Stomach (tissue), 9 donors: Measurements from ENCODE around the gene PRPS1. TPM values are rescaled to one million over a fixed set of nuclear protein-coding genes. Genes with fewer than 3 reads are reported as not detected.
"Not testable (repeated sequence)": the region's sequence is repeated elsewhere in the genome, so short reads cannot be mapped to it uniquely, and the experiment has no call there.

Experiments used
- DNase-seq, 2 donors: peaks; one replicate each; pipeline versions ENCODE4 v3.0.0 to v3.0.0-alpha.2; 2013 to 2019
- H3K27ac ChIP-seq, 5 donors: fragments of 200-600 bp in 4 of 5; sonication (generic) in 4 of 5; one replicate each; pipeline ENCODE4 v1.5.1; 2013 to 2019; ENCODE audit warnings: mild to moderate bottlenecking in 1 of 5, moderate library complexity in 1 of 5
- H3K27me3 ChIP-seq, 3 donors: fragments of 200-600 bp; sonication (generic); one replicate each; pipeline ENCODE4 v1.5.1; 2017 to 2019; ENCODE audit warnings: mixed run types in 1 of 3
- H3K36me3 ChIP-seq, 4 donors: fragments of 200-600 bp; sonication (generic); 1 replicate in 3 of 4; 2 replicates in 1 of 4; pipeline ENCODE4 v1.5.1; 2016 to 2019
- H3K4me1 ChIP-seq, 4 donors: fragments of 200-600 bp; sonication (generic); one replicate each; pipeline ENCODE4 v1.5.1; 2016 to 2019
- H3K4me3 ChIP-seq, 4 donors: fragments of 200-600 bp; sonication (generic) in 3 of 4; one replicate each; pipeline ENCODE4 v1.5.1; 2016 to 2019; ENCODE audit warnings: mild to moderate bottlenecking in 1 of 4
- H3K9me3 ChIP-seq, 4 donors: fragments of 200-600 bp; sonication (generic); one replicate each; pipeline ENCODE4 v1.5.1; 2016 to 2019
- CTCF ChIP-seq, 7 experiments: fragments of 450-650 bp in 4 of 7; fragments of 200-600 bp in 3 of 7; sonication (generic) in 3 of 7; IDR thresholded peaks; one replicate each; pipeline ENCODE4 v1.5.1; 2016 to 2019; ENCODE audit warnings: antibody characterized with exemption in 7 of 7, control low read depth in 2 of 7, mild to moderate bottlenecking in 1 of 7
- EP300 ChIP-seq: sonication (generic); formaldehyde crosslinking; IDR thresholded peaks from one replicate; pipeline ENCODE4 v1.6.1; 2017; ENCODE audit warnings: antibody characterized with exemption
- POLR2A ChIP-seq, 4 donors: fragments of 450-650 bp; IDR thresholded peaks; one replicate each; pipeline ENCODE4 v1.6.1; 2016; ENCODE audit warnings: antibody characterized with exemption in 4 of 4, control low read depth in 2 of 4, mild to moderate bottlenecking in 1 of 4, moderate library complexity in 1 of 4
- POLR2AphosphoS5 ChIP-seq, 3 donors: sonication (generic); formaldehyde crosslinking; IDR thresholded peaks; one replicate each; pipeline ENCODE4 v1.6.1; 2016; ENCODE audit warnings: antibody characterized with exemption in 3 of 3
- WGBS, 5 donors: extraction: QIAGEN DNeasy Blood & Tissue Kit in 3 of 5; methylation state at CpG; one replicate each; pipeline versions ENCODE4 v1.1.5 to v1.1.7; 2013 to 2018; 5-methylcytosine and 5-hydroxymethylcytosine counted together
- intact Hi-C: fragments of 100-400 bp; cut with DNase I; formaldehyde crosslinking; loops from one replicate; pipeline ENCODE4 v1.15.1; 2023; ENCODE audit warnings: low total_unique reads
- polyA plus RNA-seq, 3 donors: library from polyadenylated mRNA; stranded (reverse); fragments of 200-250 nt; gene quantifications; one replicate each; pipeline ENCODE4 v1.2.3, GENCODE V29; 2013
- total RNA-seq, 5 donors: library from RNA; depleted of rRNA; stranded (reverse); fragments of >200 nt; gene quantifications; one replicate each; pipeline versions ENCODE4 v1.1.0 to v1.2.3, GENCODE V29; 2014 to 2016
- donor health status: healthy with polysubstance abuse.
- donor health status: Bipolar disorder and iron deficiency.
- donor health status: healthy.

PRPS1 gene
- total and polyA plus RNA-seq, 8 donors = 1.2 to 46.4 (median 19.3) TPM

GRCh38 chrX:107683931-107684330 is 55.6 kb downstream of the PRPS1 start:
- H3K27ac ChIP-seq = peak overlapping the region; percentile 69 to 83 (median 80)
- no peak overlapping the region for H3K4me3 ChIP-seq
- no peak for DNase-seq
- TF ChIP-seq CTCF (IDR thresholded peaks at IDR 0.05) = no peak
- no peak for TF ChIP-seq POLR2A (IDR thresholded peaks at IDR 0.05)
- H3K36me3 ChIP-seq = no peaks in the 10 kb centered on the region
- H3K4me1 ChIP-seq = peaks cover 21 to 42% (median 30%) of the 10 kb centered on the region in 4 donors
- H3K9me3 ChIP-seq = no peaks in the 10 kb centered on the region
- intact Hi-C loops = no loop called here
- WGBS, 5 donors = 73 to 94% (median 78%) methylated on average over 3 of the region's 3 CpGs
- peaks cover 0 to 3% (median 0%) of the 10 kb centered on the region in 3 donors for H3K27me3 ChIP-seq

GRCh38 chrX:107684956-107685385 is 56.7 kb downstream of the PRPS1 start:
- Histone ChIP-seq H3K27me3 (peaks cover 0 to 3% (median 0%) of the 10 kb centered on the region in 3 donors), H3K36me3 (no peaks in the 10 kb centered on the region), H3K4me3 (no peak overlapping the region), H3K27ac (peak overlapping the region; percentile 69 to 83 (median 80)), H3K9me3 (no peaks in the 10 kb centered on the region), H3K4me1 (peaks cover 21 to 42% (median 30%) of the 10 kb centered on the region in 4 donors)
- WGBS, 5 donors = 9 to 60% (median 37%) methylated on average over 4 to 5 of the region's 5 CpGs
- peak; percentile 67 to 91 for DNase-seq
- TF ChIP-seq CTCF (IDR thresholded peaks at IDR 0.05) (no peak), EP300 (no peak), POLR2A (IDR thresholded peaks at IDR 0.05) (peak in 1 of 4 donors; percentile 22), POLR2AphosphoS5 (IDR thresholded peaks at IDR 0.05) (peak; percentile 0 to 69 (median 65))
- intact Hi-C loops = no loop called here

GRCh38 chrX:107685586-107685985 is 57.3 kb downstream of the PRPS1 start:
- intact Hi-C loops, H3K27me3 ChIP-seq, H3K36me3 ChIP-seq, DNase-seq, H3K9me3 ChIP-seq, H3K4me3 ChIP-seq: not testable (repeated sequence)
- WGBS, 5 donors = 85 to 98% (median 90%) methylated on average over 7 to 9 of the region's 9 CpGs
- H3K4me1 ChIP-seq = peaks cover 21 to 42% (median 30%) of the 10 kb centered on the region in 4 donors
- peak overlapping the region; percentile 69 to 83 (median 80) for H3K27ac ChIP-seq

- Histone ChIP-seq H3K27ac (peak overlapping the region in 3 of 5 donors; percentile 78 to 81 (median 80)), H3K9me3 (no peaks in the 10 kb centered on the region), H3K36me3 (no peaks in the 10 kb centered on the region), H3K4me1 (peaks cover 21 to 42% (median 30%) of the 10 kb centered on the region in 4 donors), H3K4me3 (no peak overlapping the region), H3K27me3 (no peaks in the 10 kb centered on the region)
- WGBS, 5 donors = 64 to 86% (median 65%) methylated on average over 3 of the region's 3 CpGs
- intact Hi-C loops = no loop called here
- DNase-seq = no peak
- TF ChIP-seq EP300 = no peak
- no peak for TF ChIP-seq POLR2A (IDR thresholded peaks at IDR 0.05)
- no peak for TF ChIP-seq CTCF (IDR thresholded peaks at IDR 0.05)
- no peak for TF ChIP-seq POLR2AphosphoS5 (IDR thresholded peaks at IDR 0.05)
Measured at GRCh38 chrX:107686026-107686425, 57.7 kb downstream of the PRPS1 start.

GRCh38 chrX:107686792-107687191 is 58.5 kb downstream of the PRPS1 start:
- no peak for TF ChIP-seq EP300
- TF ChIP-seq POLR2AphosphoS5 (IDR thresholded peaks at IDR 0.05) = no peak
- TF ChIP-seq CTCF (IDR thresholded peaks at IDR 0.05) = no peak
- no peak for TF ChIP-seq POLR2A (IDR thresholded peaks at IDR 0.05)
- no peaks in the 10 kb centered on the region for H3K9me3 ChIP-seq
- WGBS, 5 donors = 38 to 53% (median 49%) methylated on average over 3 of the region's 3 CpGs
- no peaks in the 10 kb centered on the region for H3K36me3 ChIP-seq
- peak overlapping the region in 3 of 5 donors; percentile 17 to 78 (median 24) for H3K27ac ChIP-seq
- H3K4me3 ChIP-seq = no peak overlapping the region
- no peak for DNase-seq
- H3K4me1 ChIP-seq = peaks cover 21 to 42% (median 30%) of the 10 kb centered on the region in 4 donors
- no peaks in the 10 kb centered on the region for H3K27me3 ChIP-seq
- intact Hi-C loops = no loop called here
